ENCODE results near the gene CDK19.

The CDK19 gene

DNA sequence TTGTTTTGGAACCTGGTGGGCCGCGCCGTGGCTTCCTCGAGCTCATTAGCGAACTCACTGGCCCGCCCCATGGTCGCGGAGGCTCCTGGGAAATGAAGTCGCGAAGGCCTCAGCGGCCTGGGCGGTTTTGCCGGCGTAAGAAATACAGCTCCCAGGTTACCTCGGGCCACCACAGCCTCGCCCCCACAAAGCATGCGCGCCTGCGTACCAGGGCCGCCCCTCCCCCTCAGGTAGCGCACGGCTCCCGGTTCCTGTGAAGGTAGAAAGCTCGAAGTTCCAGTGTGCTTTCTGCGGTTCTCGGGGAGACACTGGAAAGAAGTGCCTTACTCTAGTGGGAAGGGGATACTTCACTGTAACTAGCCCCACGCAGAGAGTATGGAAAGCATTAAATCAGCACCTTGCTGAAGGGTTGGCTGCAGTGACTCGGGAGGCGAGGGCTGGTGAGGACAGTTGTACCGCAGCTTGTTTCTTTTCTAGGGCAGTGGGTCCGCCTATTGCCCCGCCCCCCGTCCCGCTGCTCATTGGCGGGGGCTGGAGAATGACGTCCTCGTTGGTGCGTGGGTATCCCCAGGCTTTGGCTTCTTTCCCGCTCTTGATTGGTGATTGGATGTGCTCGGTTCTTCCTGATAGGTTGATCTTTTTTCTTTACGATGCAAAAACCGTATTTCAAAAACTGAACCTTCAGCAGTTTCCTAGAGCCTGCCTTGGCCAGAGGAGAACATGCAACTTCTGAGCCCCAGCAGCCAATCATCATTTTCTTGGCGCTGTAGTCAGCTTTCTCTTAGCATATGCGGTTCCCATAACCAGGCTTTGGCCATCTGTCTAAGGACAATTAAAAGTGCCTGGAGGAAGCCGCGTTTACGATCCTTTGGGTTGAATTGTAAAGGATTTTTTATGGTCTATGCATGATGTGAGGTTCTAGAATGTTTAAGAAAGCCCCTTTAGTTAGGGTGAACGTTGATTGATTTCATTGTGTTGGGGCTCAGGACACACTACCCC is at the start of gene CDK19:
TSS of gene CDK19 (minus strand) at position 59 of the 999 bp plus-strand sequence. CDS start 333 bp downstream, outside the sequence.
- TF ChIP-seq POLR2AphosphoS5 (IDR thresholded peaks at IDR 0.05; ENCODE audit: borderline replicate concordance, low read depth, low read length): peak; percentile 99
- no peak for TF ChIP-seq EZH2 (IDR thresholded peaks at IDR 0.05)
- peak; percentile 90 for TF ChIP-seq FOXP2 (optimal IDR thresholded peaks at IDR 0.05; ENCODE audit: control extremely low read depth, extremely low read length, insufficient read depth)
- peak; percentile 98 for DNase-seq (ENCODE audit: low read depth, low spot score)
- Histone ChIP-seq H3K27ac (peak within 1 kb of the TSS; percentile 99), H3K9me3 (ENCODE audit: low read depth, low read length) (no peaks in the 10 kb centered on the region), H3K4me3 (peak within 1 kb of the TSS; percentile 92), H3K36me3 (ENCODE audit: insufficient read depth, low read length) (no peaks in the 10 kb centered on the region), H3K9ac (ENCODE audit: insufficient read length) (peak within 1 kb of the TSS; percentile 96)

DNA sequence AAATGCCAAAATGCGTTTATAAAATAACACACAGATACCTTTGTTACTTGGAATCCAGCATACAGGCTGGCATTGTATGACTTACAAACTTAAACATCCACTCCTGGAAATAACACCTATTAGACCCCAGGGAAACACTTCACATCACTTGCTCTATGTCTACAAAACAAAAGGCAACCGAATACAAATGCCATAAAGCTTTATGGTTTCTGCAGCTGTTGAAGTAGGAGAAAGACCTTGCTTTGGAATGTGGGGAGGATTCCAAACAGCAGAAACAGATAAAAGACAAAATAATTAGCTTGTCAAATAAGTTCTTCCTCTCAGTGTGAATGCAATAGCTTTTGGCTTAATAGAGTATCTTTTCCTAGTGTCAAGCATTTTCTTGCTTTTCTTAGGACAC is 49.6 kb upstream of the CDK19 start:
- Histone ChIP-seq H3K9me3 (ENCODE audit: low read depth, low read length) (no peaks in the 10 kb centered on the region), H3K27ac (no peak overlapping the region), H3K4me3 (no peak overlapping the region), H3K36me3 (ENCODE audit: insufficient read depth, low read length) (no peaks in the 10 kb centered on the region), H3K9ac (ENCODE audit: insufficient read length) (no peak overlapping the region)
- no peak for DNase-seq (ENCODE audit: low read depth, low spot score)
- TF ChIP-seq FOXP2 (optimal IDR thresholded peaks at IDR 0.05; ENCODE audit: control extremely low read depth, extremely low read length, insufficient read depth) (no peak), POLR2AphosphoS5 (IDR thresholded peaks at IDR 0.05; ENCODE audit: borderline replicate concordance, low read depth, low read length) (no peak), EZH2 (IDR thresholded peaks at IDR 0.05) (no peak)

DNA sequence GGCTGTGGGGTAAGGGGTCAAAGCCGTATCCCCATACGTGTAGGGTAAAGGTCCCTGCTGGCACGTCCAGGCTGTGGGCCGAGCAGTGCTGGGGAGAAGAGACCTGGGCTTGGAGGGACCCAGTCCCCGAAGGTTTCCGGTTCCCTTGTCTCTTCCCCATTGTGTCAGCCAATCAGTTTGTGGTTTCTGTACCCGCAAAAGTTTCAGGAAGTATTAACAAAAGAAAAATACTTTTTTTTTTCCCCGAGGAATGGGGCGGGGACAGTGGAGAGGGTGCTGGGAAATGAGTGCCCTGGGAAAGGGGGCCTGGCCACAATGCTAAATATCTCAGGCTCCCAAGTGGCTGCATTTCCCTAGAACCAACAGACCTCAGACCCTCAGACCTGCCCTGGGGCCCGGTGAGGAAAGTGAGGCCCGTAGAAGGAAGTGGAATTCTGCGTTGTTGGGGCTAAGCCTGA is 44.1 kb upstream of the CDK19 start:
- TF ChIP-seq FOXP2 (optimal IDR thresholded peaks at IDR 0.05; ENCODE audit: control extremely low read depth, extremely low read length, insufficient read depth): no peak
- no peak for TF ChIP-seq POLR2AphosphoS5 (IDR thresholded peaks at IDR 0.05; ENCODE audit: borderline replicate concordance, low read depth, low read length)
- TF ChIP-seq EZH2 (IDR thresholded peaks at IDR 0.05): no peak
- H3K27ac ChIP-seq: no peak overlapping the region
- no peaks in the 10 kb centered on the region for H3K36me3 ChIP-seq (ENCODE audit: insufficient read depth, low read length)
- no peak overlapping the region for H3K9ac ChIP-seq (ENCODE audit: insufficient read length)
- no peaks in the 10 kb centered on the region for H3K9me3 ChIP-seq (ENCODE audit: low read depth, low read length)
- no peak for DNase-seq (ENCODE audit: low read depth, low spot score)
- H3K4me3 ChIP-seq: no peak overlapping the region

DNA sequence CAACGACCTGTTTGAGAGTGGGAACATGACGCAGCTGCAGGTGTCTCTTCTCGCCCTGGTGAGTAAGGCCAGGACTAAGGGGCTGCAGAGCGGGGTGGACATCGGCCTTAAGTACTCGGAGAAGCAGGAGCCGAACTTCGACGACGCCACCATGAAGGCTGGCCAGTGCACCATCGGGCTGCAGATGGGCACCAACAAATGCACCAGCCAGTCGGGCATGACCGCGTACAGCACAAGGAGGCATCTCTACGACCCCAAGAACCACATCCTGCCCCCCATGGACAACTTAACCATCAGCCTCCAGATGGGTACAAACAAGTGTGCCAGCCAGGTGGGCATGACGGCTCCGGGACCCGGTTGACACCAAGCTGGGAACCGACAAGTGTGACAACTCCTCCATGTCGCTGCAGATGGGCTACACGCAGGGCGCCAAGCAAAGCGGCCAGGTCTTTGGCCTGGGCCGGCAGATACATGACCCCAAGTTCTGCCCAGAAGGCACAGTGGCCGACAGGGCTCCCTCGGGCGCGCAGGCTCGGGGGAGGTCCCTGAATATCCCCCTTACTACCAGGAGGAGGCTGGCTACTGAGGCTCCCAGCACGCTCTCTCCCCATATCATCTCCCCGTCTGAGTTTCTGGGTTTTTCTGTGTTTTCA is 43.4 kb upstream of the CDK19 start:
- H3K36me3 ChIP-seq (ENCODE audit: insufficient read depth, low read length): no peaks in the 10 kb centered on the region
- no peak overlapping the region for H3K4me3 ChIP-seq
- TF ChIP-seq EZH2 (IDR thresholded peaks at IDR 0.05) (no peak), FOXP2 (optimal IDR thresholded peaks at IDR 0.05; ENCODE audit: control extremely low read depth, extremely low read length, insufficient read depth) (no peak), POLR2AphosphoS5 (IDR thresholded peaks at IDR 0.05; ENCODE audit: borderline replicate concordance, low read depth, low read length) (no peak)
- H3K9me3 ChIP-seq (ENCODE audit: low read depth, low read length): no peaks in the 10 kb centered on the region
- no peak for DNase-seq (ENCODE audit: low read depth, low spot score)
- H3K9ac ChIP-seq (ENCODE audit: insufficient read length): no peak overlapping the region
- H3K27ac ChIP-seq: no peak overlapping the region

DNA sequence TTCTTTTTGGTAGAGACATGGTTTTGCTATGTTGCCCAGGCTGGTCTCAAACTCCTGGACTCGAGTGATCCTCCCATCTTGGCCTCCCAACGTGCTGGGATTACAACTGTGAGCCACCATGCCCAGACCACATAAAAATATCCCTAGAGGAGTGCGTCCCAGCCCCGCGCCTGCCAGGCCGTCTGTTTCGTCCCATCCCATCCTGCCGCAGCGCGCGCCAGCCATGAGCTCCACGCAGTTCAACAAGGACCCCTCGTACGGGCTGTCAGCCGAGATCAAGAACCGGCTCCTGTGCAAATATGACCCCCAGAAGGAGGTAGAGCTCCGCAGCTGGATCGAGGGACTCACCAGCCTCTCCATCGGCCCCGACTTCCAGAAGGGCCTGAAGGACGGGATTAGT is 42.7 kb upstream of the CDK19 start:
- no peak overlapping the region for H3K9ac ChIP-seq (ENCODE audit: insufficient read length)
- no peak overlapping the region for H3K27ac ChIP-seq
- no peaks in the 10 kb centered on the region for H3K9me3 ChIP-seq (ENCODE audit: low read depth, low read length)
- no peak for DNase-seq (ENCODE audit: low read depth, low spot score)
- no peak for TF ChIP-seq FOXP2 (optimal IDR thresholded peaks at IDR 0.05; ENCODE audit: control extremely low read depth, extremely low read length, insufficient read depth)
- no peak for TF ChIP-seq POLR2AphosphoS5 (IDR thresholded peaks at IDR 0.05; ENCODE audit: borderline replicate concordance, low read depth, low read length)
- TF ChIP-seq EZH2 (IDR thresholded peaks at IDR 0.05): no peak
- no peak overlapping the region for H3K4me3 ChIP-seq
- H3K36me3 ChIP-seq (ENCODE audit: insufficient read depth, low read length): no peaks in the 10 kb centered on the region

DNA sequence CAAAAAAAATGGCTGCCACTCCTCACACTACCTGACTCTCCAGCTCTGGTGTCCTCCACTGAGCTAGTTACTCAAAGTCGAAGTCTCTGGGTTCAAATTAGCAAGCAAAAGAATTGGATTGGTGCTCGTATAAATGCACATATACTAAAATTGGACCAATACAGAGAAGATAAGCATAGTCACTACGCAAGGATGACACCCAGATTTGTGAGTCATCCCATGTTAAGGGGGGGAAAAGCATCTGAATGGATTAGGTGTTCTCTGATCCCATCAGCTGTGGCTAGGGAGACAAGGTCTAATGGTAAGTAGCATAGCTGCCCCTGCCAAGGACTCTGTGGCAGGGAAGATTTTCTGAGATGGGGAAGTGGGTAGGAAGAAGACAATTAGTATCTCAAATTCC is 41.0 kb upstream of the CDK19 start:
- no peaks in the 10 kb centered on the region for H3K9me3 ChIP-seq (ENCODE audit: low read depth, low read length)

DNA sequence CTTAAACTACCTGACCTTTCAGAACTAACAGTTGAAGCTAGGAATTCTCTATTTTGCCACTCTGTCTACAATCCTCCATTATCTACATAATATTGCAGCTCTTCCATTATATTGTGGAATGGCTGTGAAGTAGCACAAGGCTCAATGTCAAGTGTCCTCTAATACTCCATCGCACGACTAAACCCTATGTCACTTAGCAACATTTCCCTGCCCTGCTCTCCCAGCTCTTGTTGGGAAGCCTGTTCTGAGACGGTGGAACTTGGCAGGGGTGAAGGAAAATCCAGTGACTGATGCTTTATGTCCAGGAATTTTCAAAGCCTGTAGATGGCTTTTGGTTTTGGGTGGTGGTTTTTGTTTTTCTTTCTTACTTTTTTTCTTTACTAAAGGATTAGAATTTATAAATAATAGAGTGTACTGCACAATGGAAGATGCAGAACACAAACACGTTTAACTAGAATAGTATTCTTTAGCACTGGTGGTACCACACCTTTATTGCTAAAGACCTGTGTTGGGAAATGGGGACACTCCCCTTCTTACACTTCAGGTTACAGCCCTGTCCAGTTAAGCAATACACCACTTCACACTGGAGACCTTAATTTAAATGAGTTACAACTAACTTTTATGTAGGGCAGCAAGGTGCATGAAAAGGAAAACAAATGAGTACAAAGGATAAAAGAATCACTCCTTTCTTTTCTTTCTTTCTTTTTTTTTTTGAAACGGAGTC is 38.6 kb upstream of the CDK19 start:
- DNase-seq (ENCODE audit: low read depth, low spot score): no peak
- TF ChIP-seq POLR2AphosphoS5 (IDR thresholded peaks at IDR 0.05; ENCODE audit: borderline replicate concordance, low read depth, low read length): no peak
- TF ChIP-seq FOXP2 (optimal IDR thresholded peaks at IDR 0.05; ENCODE audit: control extremely low read depth, extremely low read length, insufficient read depth): no peak
- no peak for TF ChIP-seq EZH2 (IDR thresholded peaks at IDR 0.05)
- Histone ChIP-seq H3K9me3 (ENCODE audit: low read depth, low read length) (no peaks in the 10 kb centered on the region), H3K27ac (no peak overlapping the region), H3K4me3 (no peak overlapping the region), H3K36me3 (ENCODE audit: insufficient read depth, low read length) (no peaks in the 10 kb centered on the region), H3K9ac (ENCODE audit: insufficient read length) (no peak overlapping the region)

More for the DNA sequence above, 41.0 kb upstream of the CDK19 start:
- Histone ChIP-seq H3K9ac (ENCODE audit: insufficient read length) (no peak overlapping the region), H3K4me3 (no peak overlapping the region), H3K27ac (no peak overlapping the region), H3K36me3 (ENCODE audit: insufficient read depth, low read length) (no peaks in the 10 kb centered on the region)
- DNase-seq (ENCODE audit: low read depth, low spot score): no peak
- TF ChIP-seq FOXP2 (optimal IDR thresholded peaks at IDR 0.05; ENCODE audit: control extremely low read depth, extremely low read length, insufficient read depth) (no peak), EZH2 (IDR thresholded peaks at IDR 0.05) (no peak), POLR2AphosphoS5 (IDR thresholded peaks at IDR 0.05; ENCODE audit: borderline replicate concordance, low read depth, low read length) (no peak)

Data from SK-N-MC (cell line).